KG1 (cell line): ENCODE measurements around the gene ZC3H7A.
"Not testable (repeated sequence)": the region's sequence is repeated elsewhere in the genome, so short reads cannot be mapped to it uniquely, and the experiment has no call there.

Source experiments
- DNase-seq: peaks from one replicate; lab custom pipeline; 2025; lab: John Stamatoyannopoulos, UW

The ZC3H7A gene

GRCh38 chr16:11799509-11800381 lies 2.7 kb upstream of the ZC3H7A start:
- DNase-seq, result no peak

GRCh38 chr16:11799017-11799381 lies 1.9 kb upstream of the ZC3H7A start:
- no peak for DNase-seq

- no peak for DNase-seq
Measured at GRCh38 chr16:11797957-11798299, 870 bp upstream of the ZC3H7A start.

GRCh38 chr16:11796227-11797165 lies 562 bp downstream of the ZC3H7A start:
- no peak for DNase-seq

GRCh38 chr16:11795887-11796226 lies 1.2 kb downstream of the ZC3H7A start:
- no peak for DNase-seq

GRCh38 chr16:11794996-11795886 lies 1.8 kb downstream of the ZC3H7A start:
- no peak for DNase-seq

GRCh38 chr16:11794447-11794846 lies 2.6 kb downstream of the ZC3H7A start:
- no peak for DNase-seq

- no peak for DNase-seq
Measured at GRCh38 chr16:11793840-11794239, 3.2 kb downstream of the ZC3H7A start.

GRCh38 chr16:11792410-11793241 lies 4.4 kb downstream of the ZC3H7A start:
- no peak for DNase-seq

- no peak for DNase-seq
Measured at GRCh38 chr16:11791144-11791828, 5.8 kb downstream of the ZC3H7A start.

- DNase-seq, result no peak
Measured at GRCh38 chr16:11788914-11789313, 8.1 kb downstream of the ZC3H7A start.

- DNase-seq, result not testable (repeated sequence)
Measured at GRCh38 chr16:11784980-11785599, 12.0 kb downstream of the ZC3H7A start.

- DNase-seq, result not testable (repeated sequence)
Measured at GRCh38 chr16:11784381-11784780, 12.7 kb downstream of the ZC3H7A start.

GRCh38 chr16:11784038-11784369 lies 13.1 kb downstream of the ZC3H7A start:
- no peak for DNase-seq

GRCh38 chr16:11783319-11784037 lies 13.6 kb downstream of the ZC3H7A start:
- DNase-seq, result no peak

- no peak for DNase-seq
Measured at GRCh38 chr16:11781773-11782172, 15.3 kb downstream of the ZC3H7A start.

- DNase-seq, result no peak
Measured at GRCh38 chr16:11780991-11781680, 15.9 kb downstream of the ZC3H7A start.

- DNase-seq, result no peak
Measured at GRCh38 chr16:11779074-11779473, 18.0 kb downstream of the ZC3H7A start.

GRCh38 chr16:11774065-11774626 lies 22.9 kb downstream of the ZC3H7A start:
- DNase-seq, result no peak
